HPDE6-E6E7 (cell line): Measurements from ENCODE around the gene CSPG5.

Source experiments
- DNase-seq: peaks from one replicate; pipeline ENCODE4 v3.0.0; 2011; ENCODE audit warnings: missing footprints; ENCODE audit errors: extremely low spot score

Gene CSPG5

GRCh38 chr3:47578691-47579632 lies at the start of gene CSPG5:
CSPG5 (minus strand) TSS chr3:47578865; CDS start chr3:47578693, 172 bp downstream.
- DNase-seq, result no peak

DNA sequence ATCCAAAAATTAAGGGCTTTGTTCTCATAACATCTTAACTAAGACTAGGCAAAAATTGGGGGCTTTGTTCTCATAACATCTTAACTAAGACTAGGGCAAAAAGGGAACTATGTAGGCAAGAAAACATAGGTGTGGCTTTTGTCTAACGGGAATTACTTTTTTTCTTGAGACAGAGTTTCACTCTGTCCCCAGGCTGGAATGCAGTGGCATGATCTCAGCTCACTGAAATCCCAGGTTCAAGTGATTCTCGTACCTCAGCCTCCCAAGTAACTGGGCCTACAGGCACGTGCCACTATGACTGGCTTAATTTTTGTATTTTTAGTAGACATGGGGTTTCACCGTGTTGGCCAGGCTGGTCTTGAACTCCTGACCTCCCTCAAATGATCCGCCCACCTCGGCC lies 49.8 kb upstream of the CSPG5 start:
- DNase-seq, result no peak

GRCh38 chr3:47622671-47623461 lies 44.2 kb upstream of the CSPG5 start:
- no peak for DNase-seq

DNA sequence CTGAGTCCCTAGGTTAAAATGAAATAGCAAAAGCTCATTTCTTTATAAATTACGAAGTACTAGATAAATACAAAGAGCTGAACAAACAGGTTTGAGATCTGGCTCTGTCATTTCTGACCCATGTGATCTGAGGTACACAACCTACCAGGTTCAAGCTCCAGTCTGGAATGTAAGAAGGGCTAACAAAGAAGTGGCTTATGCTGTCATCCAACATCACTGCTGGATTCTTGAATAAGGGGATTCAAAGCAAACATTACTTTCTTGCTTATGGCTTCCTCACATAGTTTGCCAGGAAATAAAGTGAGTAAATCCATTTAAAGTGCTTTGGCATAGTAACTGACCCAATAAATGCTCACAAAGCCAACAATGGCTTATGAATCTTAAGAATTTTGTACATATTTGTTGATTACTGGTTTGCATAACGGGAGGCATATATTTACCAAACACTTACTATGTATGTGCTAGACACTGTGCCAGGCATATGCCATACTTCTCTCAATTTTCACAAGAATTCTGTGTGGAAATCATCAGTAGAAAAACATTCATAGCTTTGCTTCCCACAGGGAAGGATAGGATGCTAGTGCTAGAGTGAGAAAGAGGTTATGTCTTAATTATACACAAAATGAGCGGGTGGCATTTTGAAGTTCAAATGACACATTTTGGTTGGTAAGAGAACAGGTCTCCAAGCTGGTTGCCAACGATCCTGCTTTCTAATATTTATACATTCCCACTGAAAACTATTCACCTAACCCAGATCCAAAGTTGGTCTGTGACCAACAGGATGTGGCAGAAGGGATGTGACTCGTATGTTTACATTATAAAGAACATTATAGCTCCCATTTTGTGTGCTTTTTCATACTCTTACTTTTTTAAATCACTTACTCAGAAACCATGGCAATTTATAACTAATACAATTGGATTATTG lies 38.7 kb upstream of the CSPG5 start:
- no peak for DNase-seq

GRCh38 chr3:47614788-47615187 lies 36.1 kb upstream of the CSPG5 start:
- DNase-seq, result no peak

GRCh38 chr3:47613722-47614121 lies 35.1 kb upstream of the CSPG5 start:
- DNase-seq, result no peak

- no peak for DNase-seq
Observed at GRCh38 chr3:47612879-47613278, 34.2 kb upstream of the CSPG5 start.

DNA sequence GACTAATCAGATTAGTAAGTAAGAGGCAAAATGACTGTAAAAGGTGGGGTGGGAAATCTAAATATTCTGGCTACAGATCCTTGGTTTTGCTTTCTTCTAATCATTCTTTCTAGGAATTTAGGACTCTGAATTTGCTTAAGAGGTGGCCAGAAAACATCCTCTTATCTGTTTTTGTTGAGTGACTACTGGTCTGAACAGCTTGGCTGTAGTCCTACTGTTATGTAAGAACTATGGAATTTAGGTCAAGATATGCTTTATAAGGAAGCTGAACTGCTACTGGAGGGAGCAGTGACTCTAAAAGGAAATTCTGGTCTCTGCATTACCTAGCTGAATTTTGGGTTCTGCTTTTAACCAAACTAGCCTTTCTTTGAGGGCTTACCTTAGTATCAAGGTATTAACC lies 33.5 kb upstream of the CSPG5 start:
- DNase-seq, result no peak

DNA sequence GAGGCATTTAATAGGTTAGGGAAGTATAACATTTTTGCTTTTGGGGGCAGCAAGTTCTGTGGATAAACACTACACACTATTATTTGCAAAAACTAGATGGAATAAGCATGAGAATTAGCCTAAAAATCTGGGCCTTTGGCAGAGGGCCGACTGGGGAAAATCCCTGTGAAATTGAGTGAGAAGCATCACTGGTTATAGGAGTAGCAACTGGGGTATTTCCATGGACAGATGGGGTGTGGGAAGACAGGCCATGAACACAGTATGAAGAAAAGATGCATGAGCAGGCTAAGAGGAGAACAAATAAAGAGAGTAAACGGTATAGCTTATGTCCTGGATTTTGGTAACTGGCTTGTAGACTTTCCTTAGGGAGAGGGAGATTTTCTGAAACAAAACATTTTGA lies 32.9 kb upstream of the CSPG5 start:
- DNase-seq, result no peak

DNA sequence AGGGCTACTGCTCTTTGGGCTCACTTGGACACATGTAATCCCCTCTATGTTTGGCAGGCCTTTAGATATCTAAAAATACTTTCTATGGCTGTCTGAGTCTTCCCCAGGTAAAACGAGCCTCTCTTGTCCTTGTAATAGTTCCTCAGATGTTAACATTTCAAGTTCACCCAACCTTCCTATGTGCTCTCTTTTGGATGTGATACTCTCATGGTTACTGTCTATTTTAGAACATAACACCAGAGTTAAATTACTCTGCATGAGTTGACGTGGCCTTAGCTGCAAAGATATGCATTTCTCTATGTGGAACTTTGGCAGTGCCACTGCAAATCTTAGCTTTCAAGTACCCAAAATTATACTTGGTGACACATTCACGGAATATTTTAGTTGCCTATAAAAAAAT lies 31.9 kb upstream of the CSPG5 start:
- DNase-seq, result no peak

- no peak for DNase-seq
Observed at GRCh38 chr3:47607335-47607734, 28.7 kb upstream of the CSPG5 start.

DNA sequence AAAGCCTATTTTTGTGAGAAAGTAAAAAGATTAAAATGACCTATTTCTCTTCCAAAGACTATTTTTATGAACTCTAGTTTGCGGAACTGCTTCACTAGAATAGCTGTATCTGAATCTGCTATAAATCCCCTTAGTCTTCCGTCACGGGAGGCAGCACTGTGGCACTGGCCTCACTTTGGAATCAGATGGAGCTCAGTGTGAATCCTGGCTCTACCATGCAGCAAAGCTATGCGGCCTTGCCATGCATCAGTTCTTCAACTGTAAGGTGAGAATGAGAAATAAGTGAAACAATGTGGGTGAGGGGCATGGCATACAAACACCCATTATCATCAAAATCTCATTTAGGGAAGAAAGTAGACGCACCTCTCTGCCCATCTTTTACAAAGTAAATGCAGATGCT lies 27.5 kb upstream of the CSPG5 start:
- no peak for DNase-seq

DNA sequence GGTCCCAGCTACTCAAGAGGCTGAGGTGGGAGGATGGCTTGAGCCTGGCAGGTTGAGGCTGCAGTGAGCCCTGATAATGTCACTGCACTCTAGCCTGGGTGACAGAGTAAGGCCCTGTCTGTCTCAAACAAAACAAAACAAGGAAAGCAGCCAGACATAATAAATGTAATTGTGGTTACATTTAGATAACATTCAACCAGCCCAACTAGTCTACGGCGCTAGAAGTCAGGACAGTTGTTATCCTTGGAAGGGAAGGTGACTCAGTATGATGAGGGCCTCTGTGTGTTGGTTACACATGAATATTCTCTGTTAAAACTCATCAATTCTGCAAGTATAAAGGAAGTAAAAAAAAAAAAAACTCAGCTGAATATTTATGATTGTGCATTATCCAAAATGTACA lies 27.0 kb upstream of the CSPG5 start:
- DNase-seq, result no peak

- DNase-seq, result no peak
Observed at GRCh38 chr3:47604145-47604544, 25.5 kb upstream of the CSPG5 start.

DNA sequence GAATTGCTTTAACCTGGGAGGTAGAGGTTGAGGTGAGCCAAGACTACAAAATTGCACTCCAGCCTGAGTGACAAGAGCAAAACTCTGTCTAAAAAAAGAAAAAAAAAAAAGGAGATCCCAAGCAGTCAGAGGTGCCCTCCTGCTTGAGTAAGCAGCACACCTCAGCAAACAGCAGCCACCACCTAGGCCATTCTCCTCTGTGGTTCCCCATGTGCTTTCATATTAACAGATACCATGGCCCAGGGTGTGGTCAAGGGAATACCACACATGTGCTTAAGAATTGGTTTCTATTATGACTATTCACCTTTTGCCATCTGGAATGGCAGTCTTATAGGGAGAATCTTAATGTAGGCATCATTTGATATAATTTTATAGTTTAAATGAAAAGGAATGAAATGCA lies 24.7 kb upstream of the CSPG5 start:
- DNase-seq, result no peak

- no peak for DNase-seq
Observed at GRCh38 chr3:47601281-47601680, 22.6 kb upstream of the CSPG5 start.

DNA sequence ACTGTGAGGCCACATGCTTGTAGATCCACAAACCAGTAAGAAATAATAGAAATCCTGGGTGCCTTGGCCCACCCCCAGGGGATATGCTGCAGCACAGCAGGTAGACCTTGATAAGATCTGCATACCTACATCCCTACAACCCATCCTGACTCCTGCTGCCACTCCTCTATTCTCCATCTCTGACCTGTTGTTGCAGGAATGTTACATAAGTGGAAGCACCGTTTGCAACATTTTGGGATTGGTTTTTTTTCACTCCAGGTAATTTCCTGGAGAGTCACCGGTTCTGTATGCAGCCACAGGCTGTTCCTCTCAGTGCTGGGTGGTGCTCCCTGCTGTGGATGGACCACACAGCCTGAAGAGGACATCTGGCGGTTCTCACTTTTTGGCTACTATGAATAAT lies 16.1 kb upstream of the CSPG5 start:
- DNase-seq, result no peak

- DNase-seq, result no peak
Observed at GRCh38 chr3:47592066-47592795, 13.6 kb upstream of the CSPG5 start.

- no peak for DNase-seq
Observed at GRCh38 chr3:47590216-47590615, 11.6 kb upstream of the CSPG5 start.

DNA sequence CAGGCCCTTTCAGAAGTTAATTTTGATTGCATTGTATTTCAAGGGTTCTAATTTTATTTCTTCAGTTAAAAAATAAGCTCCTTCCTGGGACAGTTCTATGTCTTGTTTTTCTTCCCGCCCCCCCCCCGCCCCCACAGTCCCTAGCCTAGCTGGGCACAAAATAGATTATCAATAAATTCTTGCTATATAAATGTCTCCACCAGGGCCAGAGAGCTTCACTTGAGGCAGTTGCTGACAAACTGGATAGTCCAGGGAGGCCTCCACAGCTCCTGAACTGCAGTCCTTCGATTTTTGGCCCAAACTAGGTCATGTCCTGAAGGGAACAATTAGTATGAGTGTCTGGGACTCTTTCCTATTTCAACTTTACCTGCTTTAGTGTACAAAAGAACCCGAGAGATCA lies 9.9 kb upstream of the CSPG5 start:
- DNase-seq, result no peak

- DNase-seq, result no peak
Observed at GRCh38 chr3:47588053-47588452, 9.4 kb upstream of the CSPG5 start.
